ENCODE results near the gene MUC5B. TPM values are rescaled to one million over a fixed set of nuclear protein-coding genes. Genes with fewer than 3 reads are reported as not detected.
"Not testable (repeated sequence)": the region's sequence is repeated elsewhere in the genome, so short reads cannot be mapped to it uniquely, and the experiment has no call there.

MUC5B gene
- total and polyA plus RNA-seq, 5 donors from 2014 or later: not detected

GRCh38 chr11:1181420-1181819 is 41.4 kb upstream of the MUC5B start:
- Mint-ChIP-seq H3K27ac (no peak overlapping the region), H3K9me3 (peaks cover 0 to 1% (median 0%) of the 10 kb centered on the region in 7 donors), H3K36me3 (no peaks in the 10 kb centered on the region), H3K4me3 (no peak overlapping the region), H3K4me1 (peaks cover 0 to 2% (median 0%) of the 10 kb centered on the region in 4 donors), H3K27me3 (no peaks in the 10 kb centered on the region)
- H3K27me3 ChIP-seq (ENCODE audit: control insufficient read depth, insufficient read depth, low read length): no peaks in the 10 kb centered on the region
- no peak overlapping the region for H3K4me3 ChIP-seq (ENCODE audit: low read depth, low read length)
- H3K4me1 ChIP-seq (ENCODE audit: control insufficient read depth, insufficient read depth, low read length, poor library complexity, severe bottlenecking): no peaks in the 10 kb centered on the region
- ATAC-seq (ENCODE audit: low read depth in 2 of 2): no peak
- H3K9me3 ChIP-seq (ENCODE audit: control insufficient read depth in 2 of 2, low read length in 2 of 2): no peaks in the 10 kb centered on the region
- no peak overlapping the region for H3K27ac ChIP-seq (ENCODE audit: insufficient read depth, low read length, poor library complexity, severe bottlenecking)
- H3K36me3 ChIP-seq (ENCODE audit: control insufficient read depth, insufficient read depth, low read length): no peaks in the 10 kb centered on the region
- DNase-seq: no peak

- Mint-ChIP-seq H3K4me1 (peaks cover 0 to 2% (median 0%) of the 10 kb centered on the region in 4 donors), H3K4me3 (no peak overlapping the region), H3K9me3 (peaks cover 0 to 1% (median 0%) of the 10 kb centered on the region in 7 donors), H3K27me3 (no peaks in the 10 kb centered on the region), H3K27ac (no peak overlapping the region), H3K36me3 (no peaks in the 10 kb centered on the region)
- Histone ChIP-seq H3K4me1 (ENCODE audit: control insufficient read depth, insufficient read depth, low read length, poor library complexity, severe bottlenecking) (no peaks in the 10 kb centered on the region), H3K4me3 (ENCODE audit: low read depth, low read length) (no peak overlapping the region), H3K27me3 (ENCODE audit: control insufficient read depth, insufficient read depth, low read length) (no peaks in the 10 kb centered on the region), H3K9me3 (ENCODE audit: control insufficient read depth in 2 of 2, low read length in 2 of 2) (no peaks in the 10 kb centered on the region), H3K27ac (ENCODE audit: insufficient read depth, low read length, poor library complexity, severe bottlenecking) (no peak overlapping the region), H3K36me3 (ENCODE audit: control insufficient read depth, insufficient read depth, low read length) (no peaks in the 10 kb centered on the region)
- ATAC-seq (ENCODE audit: low read depth in 2 of 2): no peak
- no peak for DNase-seq
These were observed 40.9 kb upstream of the MUC5B start for GRCh38 chr11:1181853-1182535.

GRCh38 chr11:1184139-1184538 is 38.7 kb upstream of the MUC5B start:
- ATAC-seq (ENCODE audit: low read depth in 2 of 2); H3K27ac ChIP-seq (ENCODE audit: insufficient read depth, low read length, poor library complexity, severe bottlenecking); H3K27me3 Mint-ChIP-seq; H3K9me3 Mint-ChIP-seq; H3K4me3 Mint-ChIP-seq; H3K4me3 ChIP-seq (ENCODE audit: low read depth, low read length); H3K4me1 Mint-ChIP-seq; DNase-seq; H3K36me3 Mint-ChIP-seq; H3K4me1 ChIP-seq (ENCODE audit: control insufficient read depth, insufficient read depth, low read length, poor library complexity, severe bottlenecking); H3K9me3 ChIP-seq (ENCODE audit: control insufficient read depth in 2 of 2, low read length in 2 of 2); H3K36me3 ChIP-seq (ENCODE audit: control insufficient read depth, insufficient read depth, low read length); H3K27me3 ChIP-seq (ENCODE audit: control insufficient read depth, insufficient read depth, low read length); H3K27ac Mint-ChIP-seq: not testable (repeated sequence)

GRCh38 chr11:1188451-1189130 is 34.3 kb upstream of the MUC5B start:
- H3K9me3 ChIP-seq (ENCODE audit: control insufficient read depth in 2 of 2, low read length in 2 of 2); H3K36me3 Mint-ChIP-seq; H3K4me1 ChIP-seq (ENCODE audit: control insufficient read depth, insufficient read depth, low read length, poor library complexity, severe bottlenecking); DNase-seq; H3K4me1 Mint-ChIP-seq; H3K27me3 Mint-ChIP-seq; ATAC-seq (ENCODE audit: low read depth in 2 of 2); H3K27ac ChIP-seq (ENCODE audit: insufficient read depth, low read length, poor library complexity, severe bottlenecking); H3K9me3 Mint-ChIP-seq; H3K36me3 ChIP-seq (ENCODE audit: control insufficient read depth, insufficient read depth, low read length); H3K4me3 ChIP-seq (ENCODE audit: low read depth, low read length); H3K27ac Mint-ChIP-seq; H3K4me3 Mint-ChIP-seq; H3K27me3 ChIP-seq (ENCODE audit: control insufficient read depth, insufficient read depth, low read length): not testable (repeated sequence)

GRCh38 chr11:1189816-1190215 is 33.0 kb upstream of the MUC5B start:
- H3K27me3 Mint-ChIP-seq; H3K9me3 ChIP-seq (ENCODE audit: control insufficient read depth in 2 of 2, low read length in 2 of 2); H3K27ac ChIP-seq (ENCODE audit: insufficient read depth, low read length, poor library complexity, severe bottlenecking); DNase-seq; H3K9me3 Mint-ChIP-seq; ATAC-seq (ENCODE audit: low read depth in 2 of 2); H3K4me1 Mint-ChIP-seq; H3K36me3 ChIP-seq (ENCODE audit: control insufficient read depth, insufficient read depth, low read length); H3K4me3 Mint-ChIP-seq; H3K27ac Mint-ChIP-seq; H3K4me3 ChIP-seq (ENCODE audit: low read depth, low read length); H3K27me3 ChIP-seq (ENCODE audit: control insufficient read depth, insufficient read depth, low read length); H3K4me1 ChIP-seq (ENCODE audit: control insufficient read depth, insufficient read depth, low read length, poor library complexity, severe bottlenecking); H3K36me3 Mint-ChIP-seq: not testable (repeated sequence)

GRCh38 chr11:1191786-1192470 is 30.9 kb upstream of the MUC5B start:
- not testable (repeated sequence) for H3K4me1 Mint-ChIP-seq; H3K27ac ChIP-seq (ENCODE audit: insufficient read depth, low read length, poor library complexity, severe bottlenecking); H3K27ac Mint-ChIP-seq; H3K27me3 ChIP-seq (ENCODE audit: control insufficient read depth, insufficient read depth, low read length); H3K4me1 ChIP-seq (ENCODE audit: control insufficient read depth, insufficient read depth, low read length, poor library complexity, severe bottlenecking); DNase-seq; H3K36me3 ChIP-seq (ENCODE audit: control insufficient read depth, insufficient read depth, low read length); H3K9me3 Mint-ChIP-seq; H3K4me3 Mint-ChIP-seq; ATAC-seq (ENCODE audit: low read depth in 2 of 2); H3K36me3 Mint-ChIP-seq; H3K4me3 ChIP-seq (ENCODE audit: low read depth, low read length); H3K9me3 ChIP-seq (ENCODE audit: control insufficient read depth in 2 of 2, low read length in 2 of 2); H3K27me3 Mint-ChIP-seq

GRCh38 chr11:1192741-1193325 is 30.0 kb upstream of the MUC5B start:
- ATAC-seq (ENCODE audit: low read depth in 2 of 2) (no peak), DNase-seq (no peak)
- Histone ChIP-seq H3K27me3 (ENCODE audit: control insufficient read depth, insufficient read depth, low read length) (no peaks in the 10 kb centered on the region), H3K36me3 (ENCODE audit: control insufficient read depth, insufficient read depth, low read length) (no peaks in the 10 kb centered on the region), H3K27ac (ENCODE audit: insufficient read depth, low read length, poor library complexity, severe bottlenecking) (no peak overlapping the region), H3K4me1 (ENCODE audit: control insufficient read depth, insufficient read depth, low read length, poor library complexity, severe bottlenecking) (no peaks in the 10 kb centered on the region), H3K9me3 (ENCODE audit: control insufficient read depth in 2 of 2, low read length in 2 of 2) (no peaks in the 10 kb centered on the region), H3K4me3 (ENCODE audit: low read depth, low read length) (no peak overlapping the region)
- H3K36me3 Mint-ChIP-seq: no peaks in the 10 kb centered on the region
- H3K9me3 Mint-ChIP-seq: peaks cover 0 to 3% (median 0%) of the 10 kb centered on the region in 7 donors
- H3K27me3 Mint-ChIP-seq: no peaks in the 10 kb centered on the region
- no peak overlapping the region for H3K27ac Mint-ChIP-seq
- no peak overlapping the region for H3K4me3 Mint-ChIP-seq
- H3K4me1 Mint-ChIP-seq: no peaks in the 10 kb centered on the region
